RPMI7951 (cell line): ENCODE measurements around the gene SHBG. TPM values are rescaled to one million over a fixed set of nuclear protein-coding genes. Genes with fewer than 3 reads are reported as not detected.
A peak's percentile ranks its signal among the peaks of the same experiment; 100 is the strongest.
"Not testable (repeated sequence)": the region's sequence is repeated elsewhere in the genome, so short reads cannot be mapped to it uniquely, and the experiment has no call there.

Source experiments
- DNase-seq: peaks from one replicate; pipeline ENCODE4 v3.0.0-alpha.2; 2012; ENCODE audit warnings: low read depth
- total RNA-seq: library from RNA; depleted of rRNA; stranded (reverse); fragments of >200 nt; shearing (Covaris generic); gene quantifications from 2 replicates; pipeline ENCODE4 v1.2.3, GENCODE V29; 2014

Gene SHBG
- total RNA-seq, 1 experiment from 2014 or later = not detected

DNA sequence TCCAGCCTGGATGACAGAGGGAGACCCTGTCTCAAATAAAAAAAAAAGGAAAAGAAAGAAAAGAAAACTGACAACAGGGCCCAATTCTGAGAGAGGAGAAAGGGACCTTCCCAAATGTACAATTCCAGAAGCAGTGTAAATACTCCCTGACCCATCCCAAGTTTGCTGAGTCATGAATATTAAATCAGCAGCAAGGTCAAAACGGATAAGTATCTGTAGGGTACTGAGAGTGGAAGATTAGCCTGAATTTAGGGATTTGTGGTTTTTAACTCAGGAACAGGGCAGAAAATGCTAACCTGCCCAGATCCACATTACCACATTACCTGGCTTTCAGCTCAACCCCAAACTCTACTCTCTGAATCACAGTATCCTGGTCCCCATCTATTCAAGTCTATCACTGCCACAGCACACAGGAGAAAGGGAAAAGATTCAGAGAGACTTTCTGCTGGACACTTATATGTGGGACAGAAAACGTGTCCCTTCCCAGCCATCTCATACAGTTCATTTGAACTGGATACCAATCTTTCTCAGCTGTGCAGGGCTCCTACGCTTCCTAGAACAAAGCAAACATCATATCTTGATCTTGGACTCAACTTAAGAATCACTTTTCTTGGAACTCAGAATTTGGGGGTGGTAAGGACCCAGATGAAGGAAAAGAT lies 18.2 kb upstream of the SHBG start:
- DNase-seq = no peak

- DNase-seq = no peak
Observed at GRCh38 chr17:7612294-7612640, 17.7 kb upstream of the SHBG start.

DNA sequence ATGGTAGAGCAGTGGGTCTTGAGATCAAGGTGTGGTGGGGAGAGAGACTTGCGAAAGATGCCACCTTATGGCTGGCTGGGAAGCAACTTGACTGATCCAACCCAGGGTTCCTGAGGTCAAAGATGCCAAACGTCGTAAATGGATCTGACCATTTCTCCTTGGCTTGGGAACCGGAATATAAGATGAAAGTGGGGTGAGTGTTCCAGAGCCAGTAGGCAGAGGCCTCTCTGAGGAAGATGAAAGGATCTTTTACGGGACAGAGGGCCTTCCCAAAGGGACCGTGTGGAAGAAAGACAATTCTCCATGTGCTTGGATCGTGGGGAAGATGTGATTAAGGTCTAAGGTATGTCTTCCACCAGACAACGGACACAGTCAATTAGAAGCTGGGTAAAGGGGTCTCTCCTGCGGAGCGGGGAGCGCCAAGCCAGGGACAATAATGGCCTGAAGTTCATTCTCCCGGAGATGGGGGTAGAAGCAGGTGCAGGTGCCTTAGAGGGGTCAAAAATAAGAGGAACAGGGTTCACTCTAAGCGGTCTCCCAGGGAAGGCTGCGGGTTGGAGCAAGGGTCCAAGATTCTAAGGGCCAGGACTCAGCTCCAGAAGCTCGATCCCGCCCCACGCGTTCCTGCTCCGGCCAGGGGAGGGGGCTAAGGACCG lies 16.0 kb upstream of the SHBG start:
- peak; percentile 53 for DNase-seq

DNA sequence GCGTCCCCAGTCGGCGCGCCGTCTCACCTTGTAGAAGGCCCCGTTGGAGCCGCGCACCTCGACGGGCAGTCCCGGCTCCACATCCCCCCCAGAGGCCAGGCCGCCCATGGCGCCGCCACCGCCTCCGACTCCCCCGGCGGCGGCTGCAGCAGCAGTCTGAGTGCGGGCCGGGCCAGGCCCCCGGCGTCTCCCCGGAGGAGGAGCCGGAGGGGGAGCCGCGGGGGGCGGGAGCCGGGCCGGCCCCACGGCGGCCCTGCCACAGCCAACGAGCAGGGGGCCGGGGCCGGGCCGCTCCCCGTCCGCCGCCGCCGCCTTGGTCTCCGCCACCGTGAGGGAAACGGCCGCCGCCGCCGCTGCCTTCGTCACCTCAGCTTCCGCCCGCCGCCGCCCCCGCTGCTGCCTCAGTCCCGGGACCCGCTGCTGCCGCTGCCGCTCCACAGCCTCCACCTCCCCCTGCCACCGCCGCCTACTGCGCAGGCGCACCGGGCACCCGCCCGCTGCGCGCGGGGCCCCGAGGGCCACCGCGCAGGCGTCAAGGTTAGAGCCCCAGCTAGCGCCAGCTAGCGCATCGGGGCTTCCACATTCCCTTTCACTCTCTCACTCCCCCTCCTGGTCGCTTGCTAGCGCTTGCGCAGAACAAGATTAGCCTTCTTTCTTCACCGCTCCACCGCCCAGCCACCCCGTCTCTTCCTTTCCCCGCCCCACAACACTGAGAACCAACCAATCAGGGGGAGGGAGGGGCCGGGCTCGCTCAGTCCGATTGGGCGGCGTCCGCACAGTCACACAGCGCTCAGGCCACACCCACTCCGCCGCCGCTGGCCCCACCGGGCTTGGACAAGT lies 15.3 kb upstream of the SHBG start, which contains the start of gene FXR2:
FXR2 (minus strand) TSS at position 473 of the 840 bp plus-strand sequence; CDS start at position 108, 365 bp downstream.
- peak; percentile 98 for DNase-seq

DNA sequence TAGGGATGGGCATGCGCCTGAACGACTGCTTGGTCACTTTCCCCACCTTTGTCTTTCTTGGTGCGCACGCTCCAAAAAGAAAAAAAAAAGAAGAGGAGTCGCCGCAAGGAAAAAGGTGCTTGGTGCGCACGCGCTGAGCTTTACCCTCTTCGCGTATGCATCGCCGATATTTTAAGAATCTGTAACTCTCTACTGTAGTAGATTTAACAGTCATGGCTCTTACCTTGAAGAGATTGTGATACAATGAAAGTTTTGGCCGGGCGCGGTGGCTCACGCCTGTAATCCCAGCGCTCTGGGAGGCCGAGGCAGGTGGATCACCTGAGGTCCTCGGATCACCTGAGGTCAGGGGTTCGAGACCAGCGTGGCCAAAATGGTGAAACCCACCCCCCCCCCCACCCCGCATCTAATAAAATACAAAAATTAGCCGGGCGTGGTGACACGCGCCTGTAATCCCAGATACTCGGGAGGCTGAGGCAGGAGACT lies 14.6 kb upstream of the SHBG start:
- DNase-seq = no peak

GRCh38 chr17:7618608-7619007 lies 11.3 kb upstream of the SHBG start:
- DNase-seq = no peak

DNA sequence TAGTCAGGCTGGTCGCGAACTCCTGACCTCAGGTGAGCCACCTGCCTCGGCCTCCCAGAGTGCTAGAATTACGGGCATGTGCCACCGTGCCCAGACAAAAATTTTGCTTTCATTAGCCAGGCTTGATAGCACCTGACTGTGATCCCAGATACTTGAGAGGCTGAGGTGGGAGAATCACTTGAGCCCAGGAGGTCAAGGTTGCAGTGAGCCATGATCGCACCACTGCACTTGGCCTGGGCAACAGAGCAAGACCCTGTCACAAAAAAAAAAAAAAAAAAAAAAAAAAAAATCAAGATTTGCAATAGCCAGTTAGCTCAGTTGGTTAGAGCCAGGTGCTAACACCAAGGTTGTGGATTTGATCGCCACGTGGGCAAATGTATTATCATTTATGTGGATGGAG lies 9.1 kb upstream of the SHBG start:
- no peak for DNase-seq

GRCh38 chr17:7623661-7624060 lies 6.3 kb upstream of the SHBG start:
- DNase-seq = no peak

DNA sequence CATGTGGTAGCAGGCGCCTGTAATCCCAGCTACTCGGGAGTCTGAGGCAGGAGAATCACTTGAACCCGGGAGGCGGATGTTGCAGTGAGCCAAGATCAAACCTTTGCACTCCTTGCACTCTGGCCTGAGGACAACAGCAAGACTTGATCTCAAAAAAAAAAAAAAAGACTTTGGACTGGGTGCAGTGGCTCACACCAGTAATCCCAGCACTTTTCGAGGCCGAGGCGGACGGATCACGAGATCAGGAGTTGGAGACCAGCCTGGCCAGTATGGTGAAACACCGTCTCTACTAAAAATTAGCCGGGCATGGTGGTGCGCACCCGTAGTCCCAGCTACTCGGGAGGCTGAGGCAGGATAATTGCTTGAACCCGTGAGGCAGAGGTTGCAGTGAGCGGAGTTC lies 4.2 kb upstream of the SHBG start:
- not testable (repeated sequence) for DNase-seq

DNA sequence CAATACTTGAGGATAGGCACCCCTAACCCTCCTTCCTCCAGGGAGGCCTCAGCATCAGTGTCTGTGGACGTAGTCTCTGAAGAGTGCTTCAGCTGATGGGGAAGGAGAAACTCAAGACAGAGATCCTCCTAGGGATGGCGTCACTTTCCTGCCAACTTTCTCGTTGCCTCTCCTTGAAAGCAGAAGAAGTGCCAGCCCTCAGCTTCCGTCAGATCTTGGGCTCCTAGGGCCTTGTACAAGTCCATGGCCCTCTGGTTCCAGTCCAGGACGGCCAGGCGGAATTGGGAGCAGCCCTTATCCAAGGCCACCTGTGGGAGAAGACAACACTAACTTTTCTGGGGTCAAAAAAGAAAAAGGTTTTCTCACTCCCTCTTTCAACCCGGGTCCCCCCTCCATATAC lies 3.6 kb upstream of the SHBG start:
- no peak for DNase-seq

DNA sequence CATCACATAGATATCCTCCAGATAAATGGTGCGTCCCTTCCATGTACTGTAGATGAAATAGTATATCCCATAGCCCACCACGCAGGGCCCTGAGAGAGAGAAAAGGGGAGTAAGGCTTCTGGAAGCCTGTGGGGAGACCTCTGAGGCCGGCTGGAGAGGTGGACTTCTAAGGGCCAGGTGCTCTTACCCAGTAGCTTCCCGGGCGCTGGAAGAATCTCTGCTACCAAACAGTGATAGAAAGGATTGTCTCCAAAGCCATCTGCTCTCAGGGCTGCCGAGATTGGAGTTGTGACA lies 3.0 kb upstream of the SHBG start:
- no peak for DNase-seq

DNA sequence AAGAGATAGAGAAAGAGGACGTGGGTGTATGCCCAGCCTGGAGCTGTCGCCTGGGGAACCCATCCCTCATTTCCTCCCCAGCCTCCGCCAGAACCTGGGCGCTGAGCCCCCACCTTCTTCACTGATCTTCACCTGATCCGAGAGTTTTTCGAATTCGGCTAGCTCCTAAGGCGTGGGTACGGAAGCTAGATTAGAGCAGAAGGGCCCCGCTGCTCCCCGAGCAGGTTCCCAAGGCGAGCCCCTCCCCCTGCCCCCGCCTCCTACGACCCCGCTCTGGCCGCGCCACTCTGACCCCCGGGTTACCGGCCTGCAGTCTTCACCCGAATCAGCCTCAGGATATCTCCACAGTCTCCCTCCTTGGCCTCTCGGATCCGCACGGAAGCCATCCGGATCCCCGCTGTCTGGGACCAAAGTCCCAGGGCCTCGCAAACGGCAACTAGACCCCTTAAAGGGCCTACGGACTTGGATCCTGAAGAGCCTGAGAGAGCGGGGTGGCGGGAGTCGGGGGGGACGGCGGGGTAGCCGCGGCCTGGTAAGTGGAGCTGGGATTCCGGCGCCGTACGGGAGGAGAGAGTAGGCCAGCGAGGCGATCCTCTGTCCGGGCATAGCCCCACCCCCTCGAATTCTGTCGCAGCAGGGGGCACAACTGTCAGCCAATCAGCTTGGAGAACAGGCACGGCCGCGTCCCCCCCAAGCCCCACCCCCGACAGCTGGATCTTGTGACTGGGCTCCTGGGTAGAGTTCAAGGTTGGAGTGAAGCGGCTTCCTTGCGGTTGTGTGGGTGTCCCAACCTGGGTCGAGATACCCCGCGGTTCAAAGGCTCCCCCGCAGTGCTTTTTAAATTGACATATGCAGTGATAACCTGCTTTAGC lies 2.4 kb upstream of the SHBG start, which contains the start of gene SAT2:
SAT2 (minus strand) TSS at position 572 of the 872 bp plus-strand sequence; CDS start at position 386, 186 bp downstream.
- peak; percentile 90 for DNase-seq

DNA sequence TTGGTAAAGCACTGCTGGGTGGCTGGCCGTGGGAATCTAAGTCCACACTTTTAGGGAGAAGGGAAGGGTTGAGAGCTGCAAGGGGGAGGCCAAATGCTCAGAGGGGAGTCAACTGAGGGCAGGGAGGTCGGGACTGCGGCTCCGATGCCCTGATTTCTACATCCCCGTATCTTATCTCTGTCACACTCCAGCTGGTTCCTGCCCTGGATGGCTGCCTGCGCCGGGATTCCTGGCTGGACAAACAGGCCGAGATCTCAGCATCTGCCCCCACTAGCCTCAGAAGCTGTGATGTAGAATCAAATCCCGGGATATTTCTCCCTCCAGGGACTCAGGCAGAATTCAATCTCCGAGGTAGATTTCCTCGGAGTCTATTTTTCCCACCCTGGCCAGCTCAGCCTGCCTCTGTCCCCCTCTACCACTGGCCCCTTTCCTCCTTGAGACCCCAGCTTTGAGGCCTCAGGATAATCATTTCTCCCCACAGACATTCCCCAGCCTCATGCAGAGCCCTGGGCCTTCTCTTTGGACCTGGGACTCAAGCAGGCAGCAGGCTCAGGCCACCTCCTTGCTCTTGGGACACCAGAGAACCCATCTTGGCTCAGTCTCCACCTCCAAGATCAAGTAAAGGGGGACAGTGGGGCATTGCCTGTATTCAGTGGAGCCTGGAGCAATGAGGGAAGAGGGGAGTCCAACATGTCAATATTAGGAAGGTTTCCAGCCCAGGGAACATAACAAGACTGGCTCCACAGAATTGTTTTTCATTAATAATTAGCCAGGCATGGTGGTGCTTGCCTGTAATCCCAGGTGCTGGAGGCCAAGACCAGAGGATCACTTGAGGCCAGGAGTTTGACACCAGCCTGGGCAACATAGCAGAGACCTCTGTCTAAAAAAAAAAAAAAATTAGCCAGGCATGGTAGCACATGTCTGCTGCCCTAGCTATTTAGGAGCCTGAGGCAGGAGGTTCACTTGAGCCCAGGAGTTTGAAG lies 1.8 kb downstream of the SHBG start:
- no peak for DNase-seq

DNA sequence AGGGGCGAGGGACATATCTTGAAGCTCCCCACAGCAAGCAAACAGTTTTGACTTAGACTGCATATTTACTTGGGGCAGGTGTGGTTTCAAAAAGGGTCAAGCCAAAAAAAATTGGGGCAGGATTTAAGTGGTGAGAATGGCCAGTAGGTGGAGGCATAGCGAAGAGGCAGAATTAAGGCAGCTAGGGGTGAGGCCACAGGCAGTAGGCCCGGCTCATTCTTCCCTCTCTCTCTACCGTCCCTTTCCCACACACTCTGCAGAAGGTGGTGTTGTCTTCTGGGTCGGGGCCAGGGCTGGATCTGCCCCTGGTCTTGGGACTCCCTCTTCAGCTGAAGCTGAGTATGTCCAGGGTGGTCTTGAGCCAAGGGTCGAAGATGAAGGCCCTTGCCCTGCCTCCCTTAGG lies 2.6 kb downstream of the SHBG start:
- DNase-seq = peak; percentile 32

DNA sequence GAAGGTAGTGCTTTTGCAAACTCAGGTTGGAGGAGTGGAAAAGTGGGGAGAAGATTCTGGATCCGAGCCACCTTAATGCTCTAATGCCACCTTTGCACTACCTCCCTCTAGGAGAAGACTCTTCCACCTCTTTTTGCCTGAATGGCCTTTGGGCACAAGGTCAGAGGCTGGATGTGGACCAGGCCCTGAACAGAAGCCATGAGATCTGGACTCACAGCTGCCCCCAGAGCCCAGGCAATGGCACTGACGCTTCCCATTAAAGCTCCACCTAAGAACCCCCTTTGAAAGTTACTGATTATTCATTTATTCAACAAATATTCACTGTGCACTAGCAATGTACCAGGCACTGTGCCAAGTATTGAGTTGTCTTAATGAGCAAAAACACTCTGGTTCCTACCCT lies 3.2 kb downstream of the SHBG start:
- DNase-seq = no peak

DNA sequence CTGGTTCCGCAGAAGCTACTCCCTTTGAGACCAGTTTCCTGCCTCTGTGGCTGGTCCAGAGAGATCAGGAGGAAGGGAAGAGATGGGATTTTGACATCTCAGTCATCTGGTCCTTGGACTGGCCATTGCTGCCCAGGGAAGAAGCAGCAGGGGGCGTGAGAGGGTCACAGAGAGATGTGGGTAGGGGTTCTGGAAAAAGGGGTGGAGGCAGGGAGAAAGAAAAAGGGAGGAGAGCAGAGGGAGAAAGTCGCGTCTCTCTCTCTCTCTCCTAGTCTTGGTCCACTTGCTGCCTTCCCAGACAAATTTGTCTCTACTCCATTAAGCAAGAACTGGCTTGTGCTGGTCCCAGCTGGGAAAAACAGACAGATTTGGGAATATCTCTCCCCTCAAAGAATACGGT lies 4.4 kb downstream of the SHBG start:
- DNase-seq = peak; percentile 51

DNA sequence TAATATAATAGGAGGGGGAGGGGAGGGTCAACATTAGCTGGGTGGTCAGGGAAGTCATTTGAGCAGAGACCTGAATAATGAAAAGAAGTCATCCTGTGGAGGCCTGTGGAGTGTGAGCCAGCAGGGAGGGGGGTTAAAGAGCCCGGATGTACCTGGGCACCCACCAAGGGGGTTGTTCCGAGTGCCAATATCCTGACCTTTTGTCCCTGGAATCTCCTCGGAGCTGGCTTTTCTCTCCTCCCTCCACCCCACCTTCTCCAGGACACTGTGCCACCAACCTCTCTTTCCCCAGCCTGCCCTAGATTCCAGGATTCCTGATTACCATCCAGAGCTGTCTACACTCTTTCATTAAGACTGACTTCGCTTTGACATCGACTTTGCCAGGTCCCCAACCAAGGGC lies 6.2 kb downstream of the SHBG start:
- DNase-seq = no peak

DNA sequence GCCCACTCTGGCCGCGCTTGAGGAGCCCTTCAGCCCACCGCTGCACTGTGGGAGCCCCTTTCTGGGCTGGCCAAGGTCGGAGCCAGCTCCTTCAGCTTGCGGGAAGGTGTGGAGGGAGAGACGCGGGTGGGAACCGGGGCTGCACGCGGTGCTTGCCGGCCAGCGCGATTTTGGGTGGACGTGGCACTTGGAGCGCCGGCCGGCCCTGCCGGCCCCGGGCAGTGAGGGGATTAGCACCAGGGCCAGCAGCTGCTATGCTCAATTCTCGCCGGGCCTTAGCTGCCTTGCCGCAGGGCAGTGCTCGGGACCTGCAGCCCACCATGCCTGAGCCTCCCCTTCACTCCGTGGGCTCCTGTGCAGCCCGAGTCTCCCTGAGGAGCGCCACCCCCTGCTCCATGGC lies 10.8 kb downstream of the SHBG start:
- no peak for DNase-seq

DNA sequence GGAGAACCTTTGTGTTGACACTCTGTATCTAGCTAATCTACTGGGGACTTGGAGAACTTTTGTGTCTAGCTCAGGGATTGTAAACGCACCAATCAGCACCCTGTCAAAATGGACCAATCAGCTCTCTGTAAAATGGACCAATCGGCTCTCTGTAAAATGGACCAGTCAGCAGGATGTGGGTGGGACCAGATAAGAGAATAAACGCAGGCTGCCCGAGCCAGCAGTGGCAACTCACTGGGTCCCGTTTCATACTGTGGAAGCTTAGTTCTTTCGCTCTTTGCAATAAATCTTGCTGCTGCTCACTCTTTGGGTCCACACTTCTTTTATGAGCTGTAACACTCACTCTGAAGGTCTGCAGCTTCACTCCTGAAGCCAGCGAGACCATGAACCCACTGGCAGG lies 11.7 kb downstream of the SHBG start:
- DNase-seq = not testable (repeated sequence)

DNA sequence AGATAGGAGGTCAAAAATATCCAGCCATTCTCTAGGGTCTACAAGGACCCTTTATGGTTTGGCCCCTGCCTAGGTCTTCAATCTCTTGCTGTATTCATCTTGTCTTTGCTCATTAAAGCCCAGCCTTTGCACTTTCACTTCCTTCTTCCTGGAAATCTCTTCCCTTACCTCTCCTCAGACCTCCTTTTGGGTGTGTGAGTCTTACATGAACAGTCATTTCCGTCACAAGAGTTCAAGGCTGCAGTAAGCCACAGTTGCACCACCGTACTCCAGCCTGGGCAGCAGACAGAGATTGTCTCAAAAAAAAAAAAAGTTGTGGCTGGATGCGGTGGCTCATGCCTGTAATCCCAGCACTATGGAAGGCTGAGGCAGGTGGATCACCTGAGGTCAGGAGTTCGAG lies 14.8 kb downstream of the SHBG start:
- DNase-seq = peak; percentile 39

- DNase-seq = no peak
Observed at GRCh38 chr17:7646457-7646856, 16.5 kb downstream of the SHBG start.
